ENCODE data around the gene MCF2L2.

MCF2L2 gene

DNA sequence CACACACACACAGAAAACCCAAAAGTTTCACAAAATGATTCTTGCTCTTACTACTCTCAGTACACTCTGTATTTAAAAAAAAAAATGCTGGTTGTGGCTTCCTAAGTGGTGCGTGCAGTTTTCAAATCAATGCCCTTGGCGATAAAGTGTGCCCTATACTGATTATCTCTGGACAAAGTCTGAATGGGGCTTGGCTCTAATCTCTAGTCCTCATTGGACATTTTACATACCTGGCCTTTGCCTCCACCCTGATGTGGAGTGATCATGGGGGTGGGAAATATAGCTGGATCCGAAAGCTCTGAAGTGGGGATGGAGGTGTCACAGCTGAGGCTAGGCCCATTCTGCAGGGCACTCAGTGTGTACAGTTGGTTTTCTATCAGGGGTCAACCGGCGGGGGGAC, 161.3 kb downstream of the MCF2L2 start:
- no peak overlapping the region for H3K4me3 ChIP-seq (replicated peaks; ENCODE audit: low read depth, low read length)
- DNase-seq (ENCODE audit: low read depth), result no peak
- TF ChIP-seq, protein P1, sequence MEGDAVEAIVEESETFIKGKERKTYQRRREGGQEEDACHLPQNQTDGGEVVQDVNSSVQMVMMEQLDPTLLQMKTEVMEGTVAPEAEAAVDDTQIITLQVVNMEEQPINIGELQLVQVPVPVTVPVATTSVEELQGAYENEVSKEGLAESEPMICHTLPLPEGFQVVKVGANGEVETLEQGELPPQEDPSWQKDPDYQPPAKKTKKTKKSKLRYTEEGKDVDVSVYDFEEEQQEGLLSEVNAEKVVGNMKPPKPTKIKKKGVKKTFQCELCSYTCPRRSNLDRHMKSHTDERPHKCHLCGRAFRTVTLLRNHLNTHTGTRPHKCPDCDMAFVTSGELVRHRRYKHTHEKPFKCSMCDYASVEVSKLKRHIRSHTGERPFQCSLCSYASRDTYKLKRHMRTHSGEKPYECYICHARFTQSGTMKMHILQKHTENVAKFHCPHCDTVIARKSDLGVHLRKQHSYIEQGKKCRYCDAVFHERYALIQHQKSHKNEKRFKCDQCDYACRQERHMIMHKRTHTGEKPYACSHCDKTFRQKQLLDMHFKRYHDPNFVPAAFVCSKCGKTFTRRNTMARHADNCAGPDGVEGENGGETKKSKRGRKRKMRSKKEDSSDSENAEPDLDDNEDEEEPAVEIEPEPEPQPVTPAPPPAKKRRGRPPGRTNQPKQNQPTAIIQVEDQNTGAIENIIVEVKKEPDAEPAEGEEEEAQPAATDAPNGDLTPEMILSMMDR (IDR thresholded peaks at IDR 0.05; ENCODE audit: low read length, missing control alignments), result no peak

DNA sequence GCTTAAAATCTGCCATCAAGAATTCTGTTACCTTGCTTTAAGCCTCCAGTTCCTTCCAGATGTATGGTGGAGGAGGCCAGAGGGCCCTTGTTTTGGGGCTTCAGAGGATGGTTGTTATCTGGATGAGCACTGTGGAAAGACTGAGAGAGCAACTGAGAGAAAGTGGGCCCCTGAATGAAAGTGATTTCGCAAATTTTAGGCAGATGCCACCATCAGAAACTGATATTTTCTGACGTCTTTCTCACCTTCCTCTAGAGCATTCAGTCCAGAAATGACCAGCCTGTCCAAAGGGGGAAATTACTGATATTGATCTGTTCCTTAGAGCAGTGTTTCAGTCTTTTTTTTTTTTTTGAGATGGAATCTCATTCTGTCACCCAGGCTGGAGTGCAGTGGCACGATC, 162.0 kb downstream of the MCF2L2 start:
- no peak overlapping the region for H3K4me3 ChIP-seq (replicated peaks; ENCODE audit: low read depth, low read length)
- TF ChIP-seq, protein P1 (IDR thresholded peaks at IDR 0.05; ENCODE audit: low read length, missing control alignments), result no peak
- no peak for DNase-seq (ENCODE audit: low read depth)

DNA sequence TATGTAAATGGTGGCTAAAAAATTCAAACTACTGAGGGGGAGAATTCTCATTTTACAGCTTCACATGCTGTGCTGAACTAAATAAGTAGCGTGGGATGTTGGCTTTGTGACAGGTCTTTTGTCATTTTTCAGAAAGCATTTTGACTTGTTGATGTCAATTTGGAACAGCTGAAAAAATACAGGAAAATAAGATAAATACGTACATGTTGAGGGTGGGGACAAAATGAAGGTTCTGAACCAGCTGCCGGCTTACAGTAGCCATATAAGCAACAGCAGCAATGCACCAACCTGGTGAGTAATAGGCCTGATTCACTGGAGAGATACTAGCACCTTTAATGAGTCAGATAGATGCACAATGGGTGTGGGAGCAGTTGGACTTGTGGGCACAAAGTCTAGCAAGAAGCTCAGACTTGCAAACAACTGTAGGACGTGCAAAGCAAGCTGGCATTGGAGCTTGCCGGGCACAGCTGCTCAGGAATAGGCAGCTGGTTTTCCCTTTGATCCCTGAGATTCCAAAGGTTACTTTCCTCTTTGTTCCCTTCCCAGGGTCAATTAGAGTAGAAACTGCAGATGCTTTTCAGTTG, 162.5 kb downstream of the MCF2L2 start:
- DNase-seq (ENCODE audit: low read depth), result peak; percentile 85
- TF ChIP-seq, protein P1 (IDR thresholded peaks at IDR 0.05; ENCODE audit: low read length, missing control alignments), result no peak
- peak overlapping the region; percentile 38 for H3K4me3 ChIP-seq (replicated peaks; ENCODE audit: low read depth, low read length)

DNA sequence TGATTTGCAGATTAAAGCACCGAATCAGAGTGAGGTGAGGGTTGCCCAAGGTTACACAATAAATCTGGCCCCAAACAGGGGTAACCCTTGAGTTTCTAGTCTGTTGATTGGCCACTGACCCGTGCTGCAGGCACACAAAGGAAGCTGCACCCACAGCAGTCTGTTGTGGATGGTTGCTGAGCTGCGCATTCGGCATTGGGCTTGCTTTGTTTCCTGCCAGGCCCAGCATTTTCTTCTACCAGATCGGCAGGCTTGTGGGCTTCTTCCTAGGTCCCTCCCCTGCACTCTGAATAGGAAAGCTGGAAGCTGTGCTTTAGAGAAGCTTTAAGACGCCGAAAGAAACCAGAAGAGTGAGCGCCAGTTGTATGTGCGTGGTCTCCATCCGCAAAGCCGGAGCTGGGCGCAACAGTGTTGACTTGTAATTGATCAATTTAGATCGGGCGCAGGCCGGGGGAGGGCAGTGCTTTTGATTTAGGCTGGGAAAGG, 163.2 kb downstream of the MCF2L2 start:
- TF ChIP-seq, protein P1 (IDR thresholded peaks at IDR 0.05; ENCODE audit: low read length, missing control alignments), result no peak
- H3K4me3 ChIP-seq (replicated peaks; ENCODE audit: low read depth, low read length), result peak overlapping the region; percentile 38
- DNase-seq (ENCODE audit: low read depth), result peak; percentile 82

DNA sequence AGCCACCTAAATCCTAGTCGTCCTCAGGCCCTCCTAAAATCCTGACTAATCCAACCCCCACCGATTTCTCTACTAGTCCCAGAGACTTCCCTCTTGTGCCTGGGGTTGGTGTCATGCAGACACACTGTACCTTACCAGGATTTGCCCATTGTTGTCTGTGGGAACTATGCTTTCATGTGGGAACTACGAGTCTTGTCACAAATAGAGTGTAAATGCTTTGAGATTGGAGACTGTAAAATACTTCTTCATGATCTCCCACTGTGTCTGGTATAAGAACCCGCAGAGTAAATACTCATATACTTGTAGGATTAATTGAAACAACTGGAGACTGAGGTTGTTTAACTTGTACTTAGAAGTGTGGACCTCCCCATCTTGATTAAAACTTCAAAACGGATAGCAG, 164.2 kb downstream of the MCF2L2 start:
- no peak overlapping the region for H3K4me3 ChIP-seq (replicated peaks; ENCODE audit: low read depth, low read length)
- TF ChIP-seq, protein P1 (IDR thresholded peaks at IDR 0.05; ENCODE audit: low read length, missing control alignments), result no peak
- no peak for DNase-seq (ENCODE audit: low read depth)

DNA sequence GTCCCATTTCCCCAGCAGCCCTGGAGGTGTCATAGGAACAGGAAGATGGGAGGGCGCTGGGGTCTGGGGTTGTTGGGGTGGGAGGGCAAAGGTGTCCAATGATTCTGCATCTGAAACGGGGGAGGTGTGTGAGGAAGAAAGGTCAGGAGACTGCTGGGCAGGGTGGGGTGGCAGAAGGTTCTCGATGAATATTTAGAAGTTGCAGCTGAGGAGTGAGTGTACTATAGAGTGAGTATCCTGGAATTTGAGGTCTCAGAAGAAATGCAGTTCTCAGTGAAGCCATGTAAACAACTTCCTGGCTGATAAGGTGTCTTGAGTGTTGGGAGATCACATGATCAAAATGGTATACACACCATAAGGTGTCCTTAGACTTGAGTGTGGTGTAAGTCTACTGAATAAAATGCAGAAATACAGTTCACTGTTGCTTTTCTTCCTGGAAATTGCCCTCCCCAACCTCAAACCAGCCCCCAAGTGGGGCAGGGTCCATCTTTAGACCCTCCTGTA, 165.5 kb downstream of the MCF2L2 start:
- H3K4me3 ChIP-seq (replicated peaks; ENCODE audit: low read depth, low read length), result no peak overlapping the region
- DNase-seq (ENCODE audit: low read depth), result no peak
- TF ChIP-seq, protein P1 (IDR thresholded peaks at IDR 0.05; ENCODE audit: low read length, missing control alignments), result no peak
